Measurements from ENCODE around the gene TMEM271.
"Not testable (repeated sequence)": the region's sequence is repeated elsewhere in the genome, so short reads cannot be mapped to it uniquely, and the experiment has no call there.

Gene TMEM271

GRCh38 chr4:561426-561825 lies 14.7 kb downstream of the TMEM271 start:
- no peak for DNase-seq (ENCODE audit: low read depth in 3 of 3)

GRCh38 chr4:560731-561291 lies 15.3 kb downstream of the TMEM271 start:
- no peak for DNase-seq (ENCODE audit: low read depth in 3 of 3)

DNA sequence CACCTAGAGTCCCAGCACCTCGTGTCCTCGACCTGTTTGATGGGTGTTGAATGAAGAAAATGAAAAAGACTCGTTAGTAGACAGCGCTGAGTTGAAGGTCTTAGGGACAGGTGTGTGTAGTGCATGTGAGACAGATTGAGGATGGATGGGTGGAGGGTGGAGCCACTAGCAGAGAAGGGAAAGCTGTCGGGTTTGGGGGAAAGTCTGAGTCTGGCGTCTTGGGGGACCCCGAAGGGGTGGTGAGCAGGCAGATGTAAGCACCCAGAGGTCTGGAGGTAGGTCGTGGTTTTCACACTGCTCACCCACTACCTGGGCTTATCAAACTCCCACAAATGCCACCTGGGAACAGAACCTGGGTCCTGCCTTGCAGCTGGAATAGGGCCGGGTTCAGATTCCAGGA lies 16.0 kb downstream of the TMEM271 start:
- no peak for DNase-seq (ENCODE audit: low read depth in 3 of 3)

- DNase-seq (ENCODE audit: low read depth in 3 of 3), result no peak
These were observed 20.4 kb downstream of the TMEM271 start for GRCh38 chr4:555566-556275.

GRCh38 chr4:554793-555320 lies 21.2 kb downstream of the TMEM271 start:
- not testable (repeated sequence) for DNase-seq (ENCODE audit: low read depth in 3 of 3)

DNA sequence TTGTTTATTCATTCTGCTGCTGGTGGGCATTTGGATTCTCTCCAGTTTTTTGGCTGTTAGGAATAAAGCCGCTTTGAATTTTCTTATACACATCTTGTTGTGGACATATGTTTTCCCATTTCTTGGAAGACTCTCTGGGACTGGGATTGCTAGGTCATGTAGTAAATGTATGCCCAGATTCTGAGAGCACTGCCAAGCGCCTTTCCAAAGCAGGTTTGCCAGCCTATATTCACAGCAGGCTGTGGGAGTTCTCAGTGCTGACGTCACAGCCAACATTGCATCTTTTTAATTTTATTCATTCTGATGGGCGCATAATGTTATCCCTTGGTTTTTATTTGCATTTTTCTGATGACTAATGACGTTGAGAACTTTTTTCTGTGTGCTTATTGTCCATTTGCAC lies 24.1 kb downstream of the TMEM271 start:
- no peak for DNase-seq (ENCODE audit: low read depth in 3 of 3)

DNA sequence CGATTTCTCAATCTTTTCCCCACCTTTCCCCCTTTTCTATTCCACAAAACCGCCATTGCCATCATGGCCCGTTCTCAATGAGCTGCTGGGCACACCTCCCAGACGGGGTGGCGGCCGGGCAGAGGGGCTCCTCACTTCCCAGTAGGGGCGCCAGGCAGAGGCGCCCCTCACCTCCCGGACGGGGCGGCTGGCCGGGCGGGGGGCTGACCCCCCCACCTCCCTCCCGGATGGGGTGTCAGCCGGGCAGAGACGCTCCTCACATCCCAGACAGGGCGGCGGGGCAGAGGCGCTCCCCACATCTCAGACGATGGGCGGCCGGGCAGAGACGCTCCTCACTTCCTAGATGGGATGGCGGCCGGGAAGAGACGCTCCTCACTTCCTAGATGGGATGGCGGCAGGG lies 25.8 kb downstream of the TMEM271 start:
- not testable (repeated sequence) for DNase-seq (ENCODE audit: low read depth in 3 of 3)

GRCh38 chr4:548976-549375 lies 27.1 kb downstream of the TMEM271 start:
- no peak for DNase-seq (ENCODE audit: low read depth in 3 of 3)

- no peak for DNase-seq (ENCODE audit: low read depth in 3 of 3)
These were observed 30.5 kb downstream of the TMEM271 start for GRCh38 chr4:545612-546011.

- no peak for DNase-seq (ENCODE audit: low read depth in 3 of 3)
These were observed 31.5 kb downstream of the TMEM271 start for GRCh38 chr4:544386-545105.

DNA sequence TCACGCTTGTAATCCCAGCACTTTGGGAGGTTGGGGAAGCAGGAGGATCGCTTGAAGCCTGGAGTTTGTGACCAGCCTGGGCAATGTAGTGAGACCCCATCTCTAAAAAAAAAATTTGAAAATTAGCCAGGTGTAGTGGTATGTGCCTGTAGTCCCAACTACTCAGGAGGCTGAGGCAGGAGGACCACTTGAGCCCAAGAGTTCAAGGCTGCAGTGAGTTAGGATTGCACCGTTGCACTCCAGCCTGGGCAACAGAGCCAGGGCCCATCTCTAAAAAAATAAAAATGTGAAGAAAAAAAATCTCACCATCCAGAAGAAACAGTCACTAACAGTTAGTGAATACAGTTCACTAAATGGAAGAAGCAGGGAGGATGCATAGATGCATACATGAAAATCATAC lies 34.8 kb downstream of the TMEM271 start:
- no peak for DNase-seq (ENCODE audit: low read depth in 3 of 3)

- DNase-seq (ENCODE audit: low read depth in 3 of 3), result no peak
These were observed 37.5 kb downstream of the TMEM271 start for GRCh38 chr4:538542-539142.

DNA sequence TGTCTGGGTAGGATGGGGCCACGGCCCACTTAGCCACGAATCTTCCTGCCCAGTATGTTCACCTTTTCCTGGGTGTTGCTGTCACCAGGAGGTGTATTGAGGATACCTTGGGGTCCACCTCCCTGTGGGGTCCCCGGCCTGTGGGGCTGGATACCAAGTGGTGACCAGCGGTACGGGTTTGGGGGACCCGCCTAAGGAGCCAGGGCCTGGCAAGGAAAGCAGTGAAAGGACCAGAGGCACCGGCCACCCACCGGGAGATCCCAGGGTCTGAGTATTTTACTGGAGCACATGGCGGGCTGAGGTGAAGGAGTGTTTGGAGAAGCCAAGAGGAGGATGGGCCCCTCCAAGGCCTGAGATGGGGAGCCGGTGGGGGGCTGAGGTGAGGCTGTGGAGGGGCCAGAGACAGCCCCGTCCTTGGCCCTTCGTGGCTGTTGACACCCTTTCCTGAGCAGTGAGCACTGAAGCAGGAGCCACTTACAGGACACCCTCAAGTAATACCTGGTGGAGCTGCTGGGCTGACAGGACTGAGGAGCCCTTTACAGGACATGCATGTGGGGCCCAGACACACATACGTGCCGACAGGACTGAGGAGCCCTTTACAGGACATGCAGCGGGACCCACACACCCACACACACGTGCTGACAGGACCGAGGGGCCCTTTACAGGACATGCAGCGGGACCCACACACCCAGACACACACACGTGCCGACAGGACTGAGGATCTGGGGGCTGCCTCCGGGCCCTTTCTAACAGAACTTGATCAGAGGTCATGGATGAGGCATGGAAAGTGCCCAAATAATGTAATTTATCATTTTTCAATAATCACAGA lies 38.4 kb downstream of the TMEM271 start:
- no peak for DNase-seq (ENCODE audit: low read depth in 3 of 3)

DNA sequence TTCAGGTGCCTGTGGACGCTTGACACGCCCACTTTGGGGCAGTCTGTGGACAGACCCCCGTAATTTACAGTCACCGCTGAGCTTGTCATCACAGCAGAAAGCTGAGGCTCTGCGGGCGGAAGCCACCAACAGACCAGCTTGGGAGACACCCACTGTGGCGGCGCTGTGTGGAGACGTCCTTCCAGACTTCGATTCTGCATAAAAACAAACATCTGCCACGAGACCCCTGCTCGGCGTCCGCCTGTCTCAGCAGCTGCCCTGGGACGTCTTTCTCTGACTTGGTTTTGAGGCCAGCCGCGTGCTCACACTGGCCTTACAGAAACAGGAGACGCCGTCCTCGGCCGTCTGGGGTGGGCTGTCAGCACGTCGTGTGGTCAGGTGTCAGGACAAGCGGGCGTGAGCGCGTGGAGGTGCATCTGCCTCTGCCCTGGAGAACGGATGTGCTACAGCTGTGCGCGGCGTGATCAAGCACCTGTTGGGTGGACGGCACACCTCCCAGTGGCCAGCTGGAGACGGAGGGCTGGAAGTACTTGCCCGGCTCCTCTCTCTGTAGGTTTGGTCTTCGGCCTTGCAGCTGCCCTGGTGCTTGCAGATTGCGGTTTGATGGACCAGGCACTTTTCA lies 39.6 kb downstream of the TMEM271 start:
- no peak for DNase-seq (ENCODE audit: low read depth in 3 of 3)

GRCh38 chr4:535924-536281 lies 40.2 kb downstream of the TMEM271 start:
- DNase-seq (ENCODE audit: low read depth in 3 of 3), result no peak

- no peak for DNase-seq (ENCODE audit: low read depth in 3 of 3)
These were observed 40.7 kb downstream of the TMEM271 start for GRCh38 chr4:535181-535923.

- DNase-seq (ENCODE audit: low read depth in 3 of 3), result no peak
These were observed 41.4 kb downstream of the TMEM271 start for GRCh38 chr4:534576-535151.

- DNase-seq (ENCODE audit: low read depth in 3 of 3), result no peak
These were observed 42.0 kb downstream of the TMEM271 start for GRCh38 chr4:534101-534575.

GRCh38 chr4:533318-534100 lies 42.6 kb downstream of the TMEM271 start:
- DNase-seq (ENCODE audit: low read depth in 3 of 3), result no peak
